ENCODE measurements around the gene ESRRB.

DNA sequence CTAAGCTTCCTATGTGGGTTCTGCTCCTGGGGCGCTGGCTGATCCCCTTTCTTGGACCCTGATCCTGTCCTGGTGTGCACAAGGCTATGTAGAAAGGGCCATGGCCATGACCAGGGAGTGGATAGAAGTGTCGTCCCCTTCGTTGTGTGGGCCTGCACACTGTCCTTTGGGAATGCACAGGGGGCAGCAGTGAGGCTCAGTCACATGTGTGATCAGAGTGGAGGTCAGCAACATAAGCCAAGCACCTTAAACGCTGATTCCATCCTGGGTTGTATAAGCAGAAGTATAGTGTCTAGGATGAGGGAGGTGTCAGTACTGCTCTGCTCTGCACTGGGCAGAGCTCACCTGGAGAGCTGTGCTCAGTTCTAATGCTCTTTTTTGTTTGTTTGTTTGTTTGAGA is 48.4 kb downstream of the ESRRB start:
- TF ChIP-seq CTCF (conservative IDR thresholded peaks at IDR 0.05), result no peak
- no peak for TF ChIP-seq EZH2 (IDR thresholded peaks at IDR 0.05; ENCODE audit: low read depth)
